Left ventricle myocardium inferior (tissue), 1 donor: ENCODE measurements around the gene SMIM41. TPM values are rescaled to one million over a fixed set of nuclear protein-coding genes. Genes with fewer than 3 reads are reported as not detected.

Experiments
- DNase-seq: peaks from one replicate; pipeline ENCODE4 v3.0.0-alpha.2; 2020
- H3K27ac ChIP-seq: fragments of 200-600 bp; replicated peaks from 2 replicates; pipeline ENCODE4 v1.8.0; 2021
- H3K27me3 ChIP-seq: fragments of 200-600 bp; 2 replicates; pipeline ENCODE4 v1.8.0; 2021; ENCODE audit warnings: low read depth
- H3K36me3 ChIP-seq: fragments of 200-600 bp; 2 replicates; pipeline ENCODE4 v1.8.0; 2021
- H3K4me1 ChIP-seq: fragments of 200-600 bp; 2 replicates; pipeline ENCODE4 v1.8.0; 2021
- H3K4me3 ChIP-seq: fragments of 200-600 bp; 2 replicates; pipeline ENCODE4 v1.8.0; 2021; ENCODE audit warnings: mild to moderate bottlenecking, moderate library complexity
- H3K9me3 ChIP-seq: fragments of 200-600 bp; replicated peaks from 2 replicates; pipeline ENCODE4 v1.8.0; 2021
- intact Hi-C: fragments of 100-400 bp; cut with micrococcal nuclease; formaldehyde crosslinking; loops from one replicate; pipeline ENCODE4 v1.11.0; 2022
- total RNA-seq: library from RNA; stranded (reverse); fragmentation: NEBNext Ultra II Directional; extraction: Animal tissue kit (Norgen Biotek cat#: 25700); gene quantifications from one replicate; pipeline ENCODE4 v1.2.1, GENCODE V29; 2021
- TF ChIP-seq, protein P1 (sequence below): fragments of 200-600 bp; IDR thresholded peaks from 2 replicates; pipeline ENCODE4 v1.8.0; 2021; ENCODE audit warnings: antibody characterized with exemption, mild to moderate bottlenecking, borderline replicate concordance
- donor health status: DM: no; HTN: yes; CAD: no; lungs with severe emphysema.

The SMIM41 gene
- total RNA-seq, 1 donor from 2014 or later, result 0.30 TPM

DNA sequence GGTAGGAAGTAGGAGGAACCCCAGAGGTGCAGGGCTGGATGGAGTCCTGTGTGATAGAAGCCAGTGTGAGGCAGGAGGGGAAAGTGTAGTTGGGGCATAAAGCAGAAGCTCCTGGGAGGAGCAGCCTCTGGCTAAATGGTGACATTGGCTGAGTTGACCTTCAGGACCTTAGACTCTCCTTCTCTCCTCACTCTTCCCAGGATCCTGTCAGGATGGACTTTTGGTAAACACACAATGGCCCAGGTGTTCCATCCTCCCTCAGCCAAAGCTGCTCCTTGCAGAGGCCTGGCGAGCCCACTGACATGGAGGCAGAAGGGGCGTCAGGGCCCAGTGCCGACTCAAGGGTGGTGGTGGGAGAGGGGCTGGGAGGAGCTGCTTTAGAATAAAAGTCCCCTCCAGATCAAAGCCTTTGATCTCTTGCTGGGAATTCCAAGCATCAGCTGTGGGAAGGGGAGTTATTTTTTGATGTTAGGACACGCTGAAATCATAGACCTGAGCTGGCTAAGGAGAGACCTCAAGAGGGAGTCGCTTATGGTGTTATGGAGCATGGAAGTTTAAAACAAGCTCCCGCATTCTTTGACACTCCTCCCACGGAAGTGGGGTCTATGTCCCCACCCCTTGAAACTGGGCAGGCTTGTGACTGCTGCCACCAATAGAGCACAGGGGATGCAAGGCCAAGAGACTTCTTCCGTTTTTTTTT, 44.1 kb downstream of the SMIM41 start:
- TF ChIP-seq, protein P1, sequence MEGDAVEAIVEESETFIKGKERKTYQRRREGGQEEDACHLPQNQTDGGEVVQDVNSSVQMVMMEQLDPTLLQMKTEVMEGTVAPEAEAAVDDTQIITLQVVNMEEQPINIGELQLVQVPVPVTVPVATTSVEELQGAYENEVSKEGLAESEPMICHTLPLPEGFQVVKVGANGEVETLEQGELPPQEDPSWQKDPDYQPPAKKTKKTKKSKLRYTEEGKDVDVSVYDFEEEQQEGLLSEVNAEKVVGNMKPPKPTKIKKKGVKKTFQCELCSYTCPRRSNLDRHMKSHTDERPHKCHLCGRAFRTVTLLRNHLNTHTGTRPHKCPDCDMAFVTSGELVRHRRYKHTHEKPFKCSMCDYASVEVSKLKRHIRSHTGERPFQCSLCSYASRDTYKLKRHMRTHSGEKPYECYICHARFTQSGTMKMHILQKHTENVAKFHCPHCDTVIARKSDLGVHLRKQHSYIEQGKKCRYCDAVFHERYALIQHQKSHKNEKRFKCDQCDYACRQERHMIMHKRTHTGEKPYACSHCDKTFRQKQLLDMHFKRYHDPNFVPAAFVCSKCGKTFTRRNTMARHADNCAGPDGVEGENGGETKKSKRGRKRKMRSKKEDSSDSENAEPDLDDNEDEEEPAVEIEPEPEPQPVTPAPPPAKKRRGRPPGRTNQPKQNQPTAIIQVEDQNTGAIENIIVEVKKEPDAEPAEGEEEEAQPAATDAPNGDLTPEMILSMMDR, result no peak
- Histone ChIP-seq H3K36me3 (no peaks in the 10 kb centered on the region), H3K27me3 (peaks cover 23% of the 10 kb centered on the region), H3K4me3 (no peak overlapping the region), H3K4me1 (peaks cover 53% of the 10 kb centered on the region), H3K9me3 (no peaks in the 10 kb centered on the region), H3K27ac (no peak overlapping the region)
- intact Hi-C loops, result no loop called here
- no peak for DNase-seq

DNA sequence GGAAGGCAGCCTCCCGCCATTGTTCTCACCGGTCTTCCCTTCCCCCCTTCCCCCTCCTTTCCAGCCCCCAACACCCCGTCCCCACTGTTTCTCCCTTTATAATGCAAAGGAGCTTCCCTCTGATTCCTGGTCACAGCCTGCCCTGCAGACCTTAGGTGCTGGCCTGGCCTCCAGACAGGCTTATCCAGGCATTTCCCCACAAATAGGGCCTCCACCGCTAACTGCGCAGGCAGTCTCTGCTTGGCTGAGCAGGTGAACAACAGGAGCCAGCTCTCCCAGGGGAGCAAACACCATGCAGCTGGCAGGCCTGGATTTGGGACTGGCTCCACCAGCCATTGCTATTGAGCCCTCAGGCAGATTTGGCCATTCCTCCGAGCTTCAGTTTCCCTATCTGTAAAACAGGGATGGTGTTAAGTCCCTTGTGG, 46.0 kb downstream of the SMIM41 start:
- Histone ChIP-seq H3K36me3 (no peaks in the 10 kb centered on the region), H3K27me3 (peaks cover 13% of the 10 kb centered on the region), H3K4me3 (no peak overlapping the region), H3K4me1 (peaks cover 47% of the 10 kb centered on the region), H3K9me3 (no peaks in the 10 kb centered on the region), H3K27ac (peak overlapping the region; percentile 91)
- no peak for DNase-seq
- intact Hi-C loops, result no loop called here
- TF ChIP-seq, protein P1, result no peak

DNA sequence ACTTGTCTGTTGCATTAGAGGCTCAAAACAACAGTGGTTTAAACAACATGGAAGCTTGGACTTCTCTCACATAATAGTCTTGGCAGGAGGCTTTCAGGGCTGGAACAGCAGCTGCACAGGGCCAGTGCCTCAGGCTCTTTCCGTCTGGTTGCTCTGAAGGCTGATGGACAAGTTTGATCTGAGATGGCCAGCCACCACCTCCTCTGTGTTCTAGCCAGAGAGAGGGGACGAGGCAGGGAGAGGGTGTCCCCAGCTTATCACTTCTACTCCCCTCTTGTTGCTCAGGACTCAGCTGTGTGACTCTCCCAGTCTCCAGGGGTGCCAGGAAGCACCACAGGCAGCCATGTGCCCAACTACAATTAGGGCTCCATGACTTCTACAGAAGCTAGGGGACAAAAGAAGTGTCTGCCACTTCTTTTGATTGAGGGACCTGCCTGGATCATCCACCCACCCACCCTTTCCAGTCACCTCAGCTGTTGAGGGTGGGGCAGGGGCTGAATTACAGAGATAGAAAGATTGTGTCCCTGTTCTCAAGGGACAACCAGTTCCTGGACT, 46.6 kb downstream of the SMIM41 start:
- intact Hi-C loops, result no loop called here
- H3K9me3 ChIP-seq, result no peaks in the 10 kb centered on the region
- TF ChIP-seq, protein P1, result no peak
- peaks cover 6% of the 10 kb centered on the region for H3K27me3 ChIP-seq
- H3K27ac ChIP-seq, result peak overlapping the region; percentile 91
- H3K4me1 ChIP-seq, result peaks cover 47% of the 10 kb centered on the region
- no peaks in the 10 kb centered on the region for H3K36me3 ChIP-seq
- DNase-seq, result no peak
- no peak overlapping the region for H3K4me3 ChIP-seq

DNA sequence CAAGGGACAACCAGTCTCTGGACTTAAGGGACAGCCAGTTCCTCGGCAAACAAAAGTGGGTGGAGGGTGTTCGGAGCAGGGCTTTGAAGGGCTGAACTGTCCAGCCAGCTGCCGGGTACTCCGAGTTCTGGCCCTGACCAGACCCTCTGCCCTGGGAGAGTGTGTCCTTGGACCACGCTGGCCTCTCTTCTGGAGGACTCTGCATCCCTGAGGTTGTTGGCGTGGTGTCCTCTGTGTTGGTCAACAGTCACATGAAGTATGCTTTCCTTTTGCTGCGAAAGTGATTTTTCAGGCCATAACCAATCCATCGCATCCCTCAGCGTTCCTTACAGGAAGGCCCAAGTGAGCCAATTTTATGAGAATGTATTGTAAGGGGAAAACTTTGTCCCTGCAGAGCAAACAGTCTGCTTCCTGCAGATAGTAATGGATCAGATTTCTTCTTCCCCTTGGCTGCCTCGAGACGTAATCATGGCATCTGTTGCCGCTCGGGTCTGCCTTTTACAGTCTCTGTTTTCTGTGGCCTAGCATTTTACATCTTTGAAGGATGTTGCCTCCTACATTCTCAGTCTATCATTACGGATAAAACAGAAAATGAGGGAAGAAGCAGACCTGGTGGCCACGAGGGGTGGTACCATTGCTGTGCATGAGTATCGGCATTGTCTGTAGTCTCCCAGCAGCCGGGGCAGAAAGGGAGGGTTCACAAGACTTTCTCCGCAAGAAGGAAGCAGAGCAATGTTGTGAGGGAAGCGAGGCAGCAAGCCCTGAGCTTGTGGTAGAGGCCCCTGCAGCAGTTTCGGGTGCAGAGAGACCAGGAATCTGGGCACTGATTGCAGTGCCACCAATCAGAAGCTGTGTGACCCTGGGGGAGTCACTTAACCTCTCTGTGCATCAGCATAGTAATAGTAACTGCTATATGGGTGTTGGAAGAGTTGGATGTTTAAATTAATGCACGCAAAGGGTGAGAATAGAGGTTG, 47.4 kb downstream of the SMIM41 start:
- Histone ChIP-seq H3K27ac (peak overlapping the region; percentile 91), H3K4me3 (peak overlapping the region; percentile 10), H3K36me3 (no peaks in the 10 kb centered on the region), H3K9me3 (no peaks in the 10 kb centered on the region), H3K4me1 (peaks cover 40% of the 10 kb centered on the region), H3K27me3 (no peaks in the 10 kb centered on the region)
- TF ChIP-seq, protein P1, result no peak
- intact Hi-C loops, result no loop called here
- peak; percentile 46 for DNase-seq

DNA sequence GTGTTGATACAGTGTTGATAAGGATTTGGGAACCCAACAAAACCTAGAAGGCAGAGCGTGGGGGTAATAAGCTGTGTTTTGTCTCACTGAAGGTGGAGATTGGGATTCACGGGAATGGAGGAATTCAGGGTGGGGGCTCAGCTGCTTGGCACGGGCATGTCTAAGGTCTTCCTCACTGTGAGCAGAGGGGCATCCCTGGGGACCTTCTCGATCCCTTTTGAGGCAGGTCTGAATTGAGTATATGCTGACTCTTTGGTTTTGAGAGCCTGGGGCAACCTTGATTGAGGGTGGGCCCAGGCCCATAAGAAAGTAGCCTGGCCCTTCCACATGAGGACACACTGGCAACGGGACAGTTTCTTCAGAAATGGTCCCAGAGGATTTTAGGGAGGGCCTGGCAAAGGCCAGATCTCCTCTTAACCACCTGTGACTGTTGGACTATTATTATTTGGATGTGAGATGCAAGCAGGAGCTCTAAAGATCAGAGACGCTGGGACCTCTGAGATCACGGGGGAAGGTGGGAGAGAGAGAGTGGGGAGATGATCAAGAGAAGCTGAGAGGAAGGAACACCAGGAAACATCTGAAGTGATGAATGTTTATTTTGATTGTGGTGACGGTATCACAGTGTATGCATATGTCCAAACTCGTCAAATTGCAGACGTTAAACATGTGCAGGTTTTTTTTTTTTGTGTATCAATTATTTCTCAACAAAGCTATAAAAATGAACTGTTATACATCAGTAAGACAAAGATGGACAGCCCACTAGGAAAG, 48.4 kb downstream of the SMIM41 start:
- Histone ChIP-seq H3K4me1 (peaks cover 37% of the 10 kb centered on the region), H3K9me3 (no peaks in the 10 kb centered on the region), H3K27ac (peak overlapping the region; percentile 91), H3K4me3 (no peak overlapping the region), H3K27me3 (no peaks in the 10 kb centered on the region), H3K36me3 (no peaks in the 10 kb centered on the region)
- peak; percentile 4 for DNase-seq
- intact Hi-C loops, result no loop called here
- TF ChIP-seq, protein P1, result no peak
